ENCODE measurements around the gene SLC7A6.
A peak's percentile ranks its signal among the peaks of the same experiment; 100 is the strongest.

Gene SLC7A6

GRCh38 chr16:68235108-68235886 lies 29.0 kb upstream of the SLC7A6 start:
- DNase-seq: no peak

DNA sequence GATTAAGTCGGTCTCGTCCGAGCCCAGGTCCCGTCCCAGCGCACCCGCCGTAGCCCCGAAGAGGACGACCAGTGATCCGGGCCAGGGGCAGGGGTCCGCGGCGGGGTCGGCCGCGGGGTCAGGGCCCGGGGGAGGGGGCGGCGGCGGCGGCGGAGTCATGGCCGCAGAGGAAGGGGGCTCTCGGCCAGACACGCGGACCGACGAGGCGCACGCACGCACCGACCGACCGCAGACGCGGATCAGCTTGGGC lies 28.5 kb upstream of the SLC7A6 start, which contains the start of gene ESRP2:
Gene ESRP2 (minus strand): TSS at position 241 of the 250 bp plus-strand sequence. CDS start 82 bp downstream, at position 159.
- no peak for DNase-seq

GRCh38 chr16:68236137-68236825 lies 28.0 kb upstream of the SLC7A6 start:
- peak; percentile 73 for DNase-seq

GRCh38 chr16:68236826-68237242 lies 27.5 kb upstream of the SLC7A6 start:
- no peak for DNase-seq

GRCh38 chr16:68237243-68238028 lies 26.9 kb upstream of the SLC7A6 start:
- DNase-seq: peak; percentile 95

DNA sequence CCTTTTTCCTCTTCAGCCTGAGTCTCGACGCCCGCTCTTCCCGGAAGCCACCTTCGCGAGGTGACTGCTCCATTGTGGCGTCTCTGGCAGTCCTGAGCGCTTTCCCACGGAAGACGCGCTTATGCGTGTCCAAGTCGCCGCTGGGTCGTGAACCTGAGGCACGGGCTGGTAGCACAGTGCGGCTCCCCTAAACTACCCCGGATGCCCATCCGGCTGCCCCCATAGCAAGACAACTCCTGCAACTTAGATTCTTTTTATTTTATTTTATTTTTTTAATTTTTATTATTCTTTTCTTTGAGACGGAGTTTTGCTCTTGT lies 26.3 kb upstream of the SLC7A6 start:
- no peak for DNase-seq

DNA sequence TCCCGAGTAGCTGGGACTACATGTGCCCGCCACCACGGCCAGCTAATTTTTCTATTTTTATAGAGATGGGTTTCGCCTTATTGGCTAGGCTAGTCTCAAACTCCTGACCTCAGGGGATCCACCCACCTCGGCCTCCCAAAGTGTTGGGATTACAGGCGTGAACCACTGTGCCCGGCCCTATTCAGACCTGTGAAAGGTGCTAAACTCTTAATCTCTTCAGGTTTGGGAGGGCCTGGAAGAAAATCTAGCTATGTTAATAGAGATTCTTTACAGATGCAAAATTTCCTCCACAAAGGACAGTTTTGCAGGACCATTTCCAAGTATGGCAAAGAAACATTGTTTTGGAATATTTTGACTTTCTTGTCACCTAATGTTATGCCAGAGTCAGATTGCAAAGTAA lies 22.2 kb upstream of the SLC7A6 start:
- DNase-seq: no peak

GRCh38 chr16:68242926-68243858 lies 21.1 kb upstream of the SLC7A6 start:
- no peak for DNase-seq

- no peak for DNase-seq
Observed at GRCh38 chr16:68244481-68244902, 19.8 kb upstream of the SLC7A6 start.

- peak; percentile 89 for DNase-seq
Observed at GRCh38 chr16:68244903-68245853, 19.1 kb upstream of the SLC7A6 start, which contains the start of gene PLA2G15. Gene PLA2G15, plus strand, starts transcription at chr16:68245373. Its CDS starts 54 bp downstream, at chr16:68245427.

- DNase-seq: no peak
Observed at GRCh38 chr16:68246121-68246520, 18.2 kb upstream of the SLC7A6 start.

DNA sequence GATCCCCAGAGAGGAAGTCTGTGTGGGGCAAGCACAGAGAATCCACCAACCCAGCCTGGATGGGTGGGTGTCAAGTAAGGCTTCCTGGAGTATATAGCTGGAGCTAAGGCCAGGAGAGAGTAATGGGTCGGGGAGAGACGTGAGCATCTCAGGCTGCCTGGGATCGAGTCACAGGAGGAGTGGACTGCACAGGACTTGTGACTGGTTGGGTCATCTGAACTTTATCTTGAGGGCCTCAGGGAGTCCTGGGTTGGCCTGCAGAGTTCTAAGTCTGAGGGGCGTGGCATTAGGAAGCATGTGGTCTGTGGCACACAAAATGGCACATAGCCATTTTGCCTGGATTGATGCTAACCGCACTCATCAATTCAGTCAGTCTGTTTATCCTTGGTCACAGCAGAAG lies 17.7 kb upstream of the SLC7A6 start:
- no peak for DNase-seq

DNA sequence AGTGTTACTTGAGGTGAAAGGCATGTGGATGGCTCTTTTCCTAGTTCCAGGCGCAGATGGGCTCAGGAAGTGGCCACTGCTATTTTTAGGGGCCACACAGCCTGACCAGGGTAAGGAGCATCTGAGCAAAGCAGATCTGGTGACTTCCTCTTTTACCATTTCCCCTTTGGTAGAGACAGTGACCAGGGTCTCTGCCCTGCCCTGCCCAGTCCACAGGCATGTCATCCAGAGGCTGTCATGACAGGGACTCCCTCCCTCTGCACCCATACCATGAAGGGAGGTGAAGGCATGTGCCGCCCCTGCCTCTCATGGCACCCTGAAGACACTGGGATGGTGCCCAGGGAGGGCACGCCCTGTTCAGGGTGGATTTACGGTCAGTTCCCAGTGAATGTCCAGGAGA lies 16.9 kb upstream of the SLC7A6 start:
- no peak for DNase-seq

- no peak for DNase-seq
Observed at GRCh38 chr16:68247932-68248331, 16.4 kb upstream of the SLC7A6 start.

GRCh38 chr16:68249371-68249770 lies 15.0 kb upstream of the SLC7A6 start:
- DNase-seq: no peak

- DNase-seq: no peak
Observed at GRCh38 chr16:68250951-68251350, 13.4 kb upstream of the SLC7A6 start.

- DNase-seq: no peak
Observed at GRCh38 chr16:68251832-68252231, 12.5 kb upstream of the SLC7A6 start.

GRCh38 chr16:68252383-68252782 lies 11.9 kb upstream of the SLC7A6 start:
- DNase-seq: no peak

DNA sequence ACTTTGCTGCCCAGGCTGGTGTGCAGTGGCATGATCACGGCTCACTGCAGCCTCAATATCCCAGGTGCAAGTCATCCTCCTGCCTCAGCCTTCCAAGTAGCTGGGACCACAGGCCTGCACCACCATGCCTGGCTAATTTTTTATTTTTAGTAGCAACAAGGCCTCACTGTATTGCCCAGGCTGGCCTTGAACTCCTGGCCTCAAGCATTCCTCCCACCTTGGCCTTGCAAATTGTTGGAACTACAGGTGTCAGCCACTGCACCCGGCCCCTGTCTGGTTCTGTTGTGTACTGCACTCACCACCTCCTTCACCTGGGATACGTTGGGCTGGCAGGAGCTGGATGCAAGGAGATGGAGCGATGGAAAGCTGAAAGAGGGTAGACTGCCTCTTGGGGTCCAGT lies 10.6 kb upstream of the SLC7A6 start:
- no peak for DNase-seq

DNA sequence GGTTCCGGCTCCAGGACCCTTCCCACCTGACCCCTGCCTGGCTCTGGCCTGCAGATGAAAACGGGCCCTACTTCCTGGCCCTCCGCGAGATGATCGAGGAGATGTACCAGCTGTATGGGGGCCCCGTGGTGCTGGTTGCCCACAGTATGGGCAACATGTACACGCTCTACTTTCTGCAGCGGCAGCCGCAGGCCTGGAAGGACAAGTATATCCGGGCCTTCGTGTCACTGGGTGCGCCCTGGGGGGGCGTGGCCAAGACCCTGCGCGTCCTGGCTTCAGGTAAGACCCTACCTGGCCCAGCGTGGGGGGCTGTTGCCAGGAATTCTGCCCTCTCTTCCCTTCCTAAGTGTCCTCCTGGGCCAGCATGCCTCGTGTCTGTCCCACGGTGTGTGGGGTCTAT lies 8.6 kb upstream of the SLC7A6 start:
- no peak for DNase-seq

GRCh38 chr16:68257251-68257905 lies 6.9 kb upstream of the SLC7A6 start:
- no peak for DNase-seq

All from NCI-H2171 (cell line).